BE2C (cell line): Measurements from ENCODE around the gene EFNA2.

ENCODE experiments used
- DNase-seq: peaks from one replicate; pipeline ENCODE4 v3.0.0-alpha.2; 2020
- H3K27me3 ChIP-seq: fragments of 250-450 bp; sonication (Bioruptor Pico); 2 replicates; pipeline ENCODE4 v1.5.1; 2020; ENCODE audit warnings: mild to moderate bottlenecking
- H3K36me3 ChIP-seq: fragments of 250-450 bp; sonication (Bioruptor Pico); 2 replicates; pipeline ENCODE4 v1.5.1; 2020; ENCODE audit warnings: mild to moderate bottlenecking
- H3K4me1 ChIP-seq: fragments of 250-450 bp; sonication (Bioruptor Pico); 2 replicates; pipeline ENCODE4 v1.5.1; 2020
- H3K4me3 ChIP-seq: 2 replicates; pipeline ENCODE4 v1.5.1; 2011; ENCODE audit warnings: low read depth, low read length
- H3K9me3 ChIP-seq: fragments of 250-450 bp; sonication (Bioruptor Pico); 2 replicates; pipeline ENCODE4 v1.5.1; 2020
- TF ChIP-seq, protein P1 (sequence below): IDR thresholded peaks from 2 replicates; pipeline ENCODE4 v1.5.1; 2012; ENCODE audit warnings: mild to moderate bottlenecking, low read depth, low read length

The EFNA2 gene

DNA sequence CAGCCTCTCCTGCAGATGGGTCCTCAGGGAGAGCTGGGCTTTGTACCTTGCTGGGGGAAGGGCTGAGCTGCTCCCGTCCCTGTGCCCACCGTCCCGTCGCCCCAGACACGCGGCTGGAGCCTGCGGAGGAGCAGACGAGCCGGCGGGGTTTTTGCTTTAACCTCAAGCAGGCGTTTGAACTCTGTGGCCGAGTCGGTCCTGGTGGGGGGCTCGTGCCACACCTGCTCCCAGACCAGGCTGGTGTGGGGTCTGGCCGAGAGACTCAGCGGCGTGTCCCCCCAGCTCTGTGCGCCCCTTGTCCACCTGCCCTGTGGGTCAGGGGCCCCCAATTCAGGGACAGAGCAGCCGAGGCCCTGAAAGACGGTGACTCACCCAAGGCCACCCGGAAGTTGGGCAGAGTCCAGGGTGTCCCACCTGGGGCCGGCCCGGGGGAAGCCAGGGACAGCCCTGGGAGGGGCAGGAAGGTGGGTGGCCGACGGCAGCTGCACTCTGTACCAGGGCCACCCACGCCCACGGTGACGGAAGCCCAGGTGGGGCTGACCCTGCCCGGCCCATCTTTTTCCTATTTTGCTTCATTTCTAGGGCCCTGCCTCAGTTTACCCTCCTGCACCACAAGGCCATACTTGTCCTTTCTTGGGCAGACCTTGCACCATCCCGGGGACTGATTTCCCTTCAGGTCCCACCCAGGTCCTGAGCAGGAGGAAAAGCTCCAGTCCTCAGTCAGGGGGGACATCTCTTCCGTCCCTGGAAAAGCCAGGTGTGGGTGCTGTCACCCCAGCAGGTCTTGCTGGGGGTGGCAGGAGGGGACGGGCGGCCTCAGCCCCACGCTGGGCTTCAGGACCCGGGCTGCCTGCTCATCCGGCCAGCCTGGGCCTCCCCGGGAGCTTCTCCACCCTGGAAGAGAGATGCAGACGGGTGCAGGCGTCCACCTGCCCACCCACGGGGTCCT lies 5.3 kb downstream of the EFNA2 start:
- Histone ChIP-seq H3K36me3 (no peaks in the 10 kb centered on the region), H3K27me3 (peaks cover 23% of the 10 kb centered on the region), H3K4me3 (no peak overlapping the region), H3K9me3 (no peaks in the 10 kb centered on the region), H3K4me1 (no peaks in the 10 kb centered on the region)
- TF ChIP-seq, protein P1, sequence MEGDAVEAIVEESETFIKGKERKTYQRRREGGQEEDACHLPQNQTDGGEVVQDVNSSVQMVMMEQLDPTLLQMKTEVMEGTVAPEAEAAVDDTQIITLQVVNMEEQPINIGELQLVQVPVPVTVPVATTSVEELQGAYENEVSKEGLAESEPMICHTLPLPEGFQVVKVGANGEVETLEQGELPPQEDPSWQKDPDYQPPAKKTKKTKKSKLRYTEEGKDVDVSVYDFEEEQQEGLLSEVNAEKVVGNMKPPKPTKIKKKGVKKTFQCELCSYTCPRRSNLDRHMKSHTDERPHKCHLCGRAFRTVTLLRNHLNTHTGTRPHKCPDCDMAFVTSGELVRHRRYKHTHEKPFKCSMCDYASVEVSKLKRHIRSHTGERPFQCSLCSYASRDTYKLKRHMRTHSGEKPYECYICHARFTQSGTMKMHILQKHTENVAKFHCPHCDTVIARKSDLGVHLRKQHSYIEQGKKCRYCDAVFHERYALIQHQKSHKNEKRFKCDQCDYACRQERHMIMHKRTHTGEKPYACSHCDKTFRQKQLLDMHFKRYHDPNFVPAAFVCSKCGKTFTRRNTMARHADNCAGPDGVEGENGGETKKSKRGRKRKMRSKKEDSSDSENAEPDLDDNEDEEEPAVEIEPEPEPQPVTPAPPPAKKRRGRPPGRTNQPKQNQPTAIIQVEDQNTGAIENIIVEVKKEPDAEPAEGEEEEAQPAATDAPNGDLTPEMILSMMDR: no peak
- DNase-seq: no peak

DNA sequence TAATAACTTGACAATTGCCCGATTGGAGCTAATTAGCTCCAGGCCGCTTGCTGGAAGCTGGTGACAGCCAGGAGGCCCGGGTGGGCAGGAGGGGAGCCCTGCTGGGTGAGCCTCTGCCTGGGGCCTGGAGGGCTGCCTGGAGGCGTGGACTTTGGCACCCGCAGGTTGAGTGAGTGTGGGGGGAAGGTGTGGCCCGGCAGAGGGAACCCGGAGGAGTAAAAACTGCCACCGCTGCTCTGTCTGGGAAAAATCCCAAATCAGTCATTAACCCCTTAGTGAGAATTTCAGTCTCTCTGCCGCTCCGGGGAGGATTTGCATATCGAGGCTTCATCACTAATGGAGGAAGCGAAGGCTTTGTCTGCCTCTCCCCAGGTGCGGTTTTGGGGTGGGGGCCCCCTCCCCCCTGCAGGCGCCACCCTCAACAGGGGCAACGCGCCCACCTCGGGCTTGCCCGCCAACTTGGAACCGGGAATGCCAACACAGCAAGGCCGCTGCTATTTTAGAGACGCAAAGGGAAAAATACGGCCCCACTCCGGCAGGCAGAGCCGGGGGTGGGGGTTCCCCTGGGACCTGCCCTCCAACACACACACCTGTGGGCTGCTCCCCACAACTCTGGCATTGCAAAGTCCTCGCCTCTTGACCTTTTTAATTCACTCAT lies 6.2 kb downstream of the EFNA2 start:
- H3K4me1 ChIP-seq: no peaks in the 10 kb centered on the region
- TF ChIP-seq, protein P1: no peak

DNA sequence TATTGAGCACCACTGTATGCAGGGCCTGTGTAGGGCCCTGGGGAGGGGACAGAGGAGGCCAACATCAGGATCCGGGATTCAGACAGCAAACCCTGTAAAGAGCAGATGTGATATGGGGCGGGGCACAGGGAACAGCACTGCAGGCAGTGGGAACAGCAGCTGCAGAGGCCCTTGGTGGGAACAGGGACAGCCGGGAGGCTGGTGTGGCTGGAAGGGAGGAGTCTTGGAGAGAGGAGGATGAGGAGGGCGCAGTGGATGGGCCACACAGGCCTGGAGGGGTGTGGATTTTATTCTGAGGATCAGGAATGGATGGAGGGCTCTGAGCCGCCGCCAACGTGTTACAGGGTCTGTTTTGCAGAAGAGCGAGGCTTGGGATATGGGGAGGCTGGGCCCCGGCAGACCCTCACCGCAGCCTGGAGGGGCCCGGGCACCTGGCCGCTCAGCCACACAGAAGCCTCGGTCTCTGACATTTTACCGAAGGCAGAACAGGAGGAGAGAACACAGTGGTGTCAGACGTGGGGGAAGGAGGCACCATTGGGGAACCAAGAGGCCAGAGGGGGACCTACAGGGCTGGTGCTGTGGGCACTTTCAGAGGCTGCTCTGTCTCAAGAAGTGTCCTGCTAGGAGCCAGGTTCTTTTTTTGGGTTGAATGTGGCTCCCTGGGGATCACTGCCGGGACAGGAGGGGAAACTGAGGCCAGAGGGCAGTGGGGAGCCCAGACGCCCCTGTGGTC lies 6.9 kb downstream of the EFNA2 start:
- Histone ChIP-seq H3K4me3 (no peak overlapping the region), H3K36me3 (no peaks in the 10 kb centered on the region), H3K9me3 (no peaks in the 10 kb centered on the region), H3K4me1 (no peaks in the 10 kb centered on the region), H3K27me3 (peaks cover 9% of the 10 kb centered on the region)
- TF ChIP-seq, protein P1: no peak
- no peak for DNase-seq

More for the DNA sequence above, 6.2 kb downstream of the EFNA2 start:
- no peaks in the 10 kb centered on the region for H3K36me3 ChIP-seq
- H3K9me3 ChIP-seq: no peaks in the 10 kb centered on the region
- peaks cover 16% of the 10 kb centered on the region for H3K27me3 ChIP-seq
- H3K4me3 ChIP-seq: no peak overlapping the region
- no peak for DNase-seq

DNA sequence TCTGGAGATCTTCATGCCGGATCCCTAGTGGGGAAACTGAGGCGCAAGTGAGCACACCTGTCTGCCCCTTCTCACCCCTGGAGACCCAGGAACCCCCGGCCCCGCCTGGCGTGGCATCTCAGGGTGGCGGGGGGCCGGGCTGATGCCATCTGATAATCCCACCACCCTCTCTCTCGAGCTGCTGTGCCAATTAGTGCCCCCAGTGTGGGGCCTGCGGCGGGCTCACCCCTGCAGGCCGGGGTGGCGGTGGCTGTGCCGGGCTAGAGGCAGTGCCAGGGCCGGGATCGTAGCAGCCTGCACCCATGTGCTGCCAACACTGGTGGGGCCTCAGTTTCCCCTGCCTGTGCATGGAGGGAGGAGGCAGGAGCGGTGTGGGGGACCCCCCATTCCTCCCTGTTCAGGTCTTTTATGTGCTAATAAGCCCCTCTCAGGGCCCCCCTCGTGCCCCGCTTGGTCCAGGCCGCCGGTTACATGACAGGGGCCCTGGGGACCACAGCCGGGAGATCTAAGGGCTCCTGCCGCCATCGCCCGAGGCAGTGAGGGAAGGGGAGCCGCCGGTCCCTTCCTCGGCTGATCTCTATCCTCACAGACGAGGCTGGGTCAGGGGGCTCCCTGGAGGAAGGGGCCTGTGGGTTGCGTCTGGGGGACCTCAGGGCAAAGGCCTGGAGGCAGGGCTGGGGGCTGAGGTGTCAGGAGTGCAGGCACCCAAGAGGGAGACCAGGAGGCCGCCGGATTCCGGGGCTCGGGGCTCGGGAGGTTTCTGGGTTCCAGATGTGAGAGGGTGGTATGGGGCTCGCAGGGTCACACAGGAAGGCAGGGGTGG lies 8.3 kb downstream of the EFNA2 start:
- DNase-seq: peak; percentile 51
- Histone ChIP-seq H3K4me1 (no peaks in the 10 kb centered on the region), H3K27me3 (0 out of 2 replicates have a peak, but pooled peaks cover 3% of the 10 kb centered on the region), H3K9me3 (no peaks in the 10 kb centered on the region), H3K4me3 (no peak overlapping the region), H3K36me3 (no peaks in the 10 kb centered on the region)
- TF ChIP-seq, protein P1: no peak

DNA sequence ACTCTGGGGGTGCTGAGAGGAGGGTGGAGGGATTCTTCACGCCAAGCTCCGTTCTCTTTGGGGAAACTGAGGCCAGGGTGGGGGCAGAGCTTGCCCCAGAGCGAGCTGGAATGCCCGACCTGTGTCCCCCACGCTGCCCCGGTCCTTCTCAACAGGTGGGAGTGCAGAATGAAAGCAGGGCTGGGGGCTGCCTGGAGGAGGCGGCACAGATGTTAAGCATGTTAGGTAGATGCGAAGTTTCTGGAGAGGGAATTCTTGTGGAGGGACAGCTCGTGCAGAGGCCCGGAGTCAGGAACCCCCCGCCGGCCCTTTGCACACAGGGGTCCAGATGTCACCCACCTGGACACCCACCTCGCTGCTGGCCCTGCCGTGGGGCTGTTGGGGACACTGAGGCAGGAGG lies 9.0 kb downstream of the EFNA2 start:
- Histone ChIP-seq H3K9me3 (no peaks in the 10 kb centered on the region), H3K36me3 (no peaks in the 10 kb centered on the region), H3K27me3 (0 out of 2 replicates have a peak, but pooled peaks cover 3% of the 10 kb centered on the region), H3K4me1 (no peaks in the 10 kb centered on the region), H3K4me3 (no peak overlapping the region)
- TF ChIP-seq, protein P1: no peak
- no peak for DNase-seq
